22Rv1 (cell line): Measurements from ENCODE around the gene CNNM4.

Experiments used
- ZFX ChIP-seq: fragments of 450-650 bp; IDR thresholded peaks from 2 replicates; pipeline ENCODE4 v1.6.1; 2017; ENCODE audit warnings: antibody characterized with exemption, borderline replicate concordance
- TF ChIP-seq, protein P1 (sequence below): fragments of 450-650 bp; IDR thresholded peaks from 2 replicates; pipeline ENCODE4 v1.5.1; 2017; ENCODE audit warnings: mild to moderate bottlenecking

- TF ChIP-seq, protein P1, sequence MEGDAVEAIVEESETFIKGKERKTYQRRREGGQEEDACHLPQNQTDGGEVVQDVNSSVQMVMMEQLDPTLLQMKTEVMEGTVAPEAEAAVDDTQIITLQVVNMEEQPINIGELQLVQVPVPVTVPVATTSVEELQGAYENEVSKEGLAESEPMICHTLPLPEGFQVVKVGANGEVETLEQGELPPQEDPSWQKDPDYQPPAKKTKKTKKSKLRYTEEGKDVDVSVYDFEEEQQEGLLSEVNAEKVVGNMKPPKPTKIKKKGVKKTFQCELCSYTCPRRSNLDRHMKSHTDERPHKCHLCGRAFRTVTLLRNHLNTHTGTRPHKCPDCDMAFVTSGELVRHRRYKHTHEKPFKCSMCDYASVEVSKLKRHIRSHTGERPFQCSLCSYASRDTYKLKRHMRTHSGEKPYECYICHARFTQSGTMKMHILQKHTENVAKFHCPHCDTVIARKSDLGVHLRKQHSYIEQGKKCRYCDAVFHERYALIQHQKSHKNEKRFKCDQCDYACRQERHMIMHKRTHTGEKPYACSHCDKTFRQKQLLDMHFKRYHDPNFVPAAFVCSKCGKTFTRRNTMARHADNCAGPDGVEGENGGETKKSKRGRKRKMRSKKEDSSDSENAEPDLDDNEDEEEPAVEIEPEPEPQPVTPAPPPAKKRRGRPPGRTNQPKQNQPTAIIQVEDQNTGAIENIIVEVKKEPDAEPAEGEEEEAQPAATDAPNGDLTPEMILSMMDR, result no peak
- TF ChIP-seq ZFX, result no peak
Observed at GRCh38 chr2:96727431-96727830, 33.3 kb upstream of the CNNM4 start.
